ENCODE measurements around the gene PLOD1.

Gene PLOD1

GRCh38 chr1:11978301-11978700 is 43.8 kb downstream of the PLOD1 start:
- no peak for DNase-seq (ENCODE audit: low read depth in 3 of 3)

DNA sequence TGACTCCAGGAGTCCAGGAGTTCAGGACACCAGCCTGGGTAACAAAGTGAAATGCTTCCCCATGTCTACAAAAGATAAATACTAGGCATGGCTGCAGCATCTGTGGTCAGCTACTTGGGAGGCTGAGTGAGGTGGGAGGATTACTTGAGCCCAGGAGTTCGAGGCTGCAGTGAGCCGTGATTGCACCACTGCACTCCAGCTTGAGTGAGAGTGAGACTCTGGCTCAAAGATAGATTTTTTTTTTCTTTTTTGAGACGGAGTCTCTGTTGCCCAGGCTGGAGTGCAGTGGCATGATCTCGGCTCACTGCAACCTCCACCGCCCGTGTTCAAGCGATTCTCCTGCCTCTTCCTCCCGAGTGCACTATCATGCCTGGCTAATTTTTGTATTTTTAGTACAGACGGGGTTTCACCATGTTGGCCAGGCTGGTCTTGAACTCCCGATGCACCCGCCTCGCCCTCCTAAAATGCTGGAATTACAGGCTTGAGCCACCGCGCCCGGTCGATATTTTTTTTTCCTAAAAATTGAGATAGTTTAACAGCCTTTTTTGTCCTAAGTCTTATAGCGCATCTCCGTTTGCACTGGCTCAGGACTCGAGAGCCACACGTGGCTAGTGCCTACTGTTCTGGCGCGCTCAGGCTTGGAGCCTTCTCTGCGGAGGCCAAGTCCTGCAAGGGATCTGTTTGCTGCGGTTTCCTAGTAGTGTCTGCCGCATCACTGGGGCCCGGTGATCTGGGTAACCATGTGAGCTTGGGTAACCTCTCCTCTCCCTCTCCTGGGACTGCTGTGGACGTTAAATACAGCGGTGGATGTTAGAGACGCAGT is 44.7 kb downstream of the PLOD1 start:
- no peak for DNase-seq (ENCODE audit: low read depth in 3 of 3)

DNA sequence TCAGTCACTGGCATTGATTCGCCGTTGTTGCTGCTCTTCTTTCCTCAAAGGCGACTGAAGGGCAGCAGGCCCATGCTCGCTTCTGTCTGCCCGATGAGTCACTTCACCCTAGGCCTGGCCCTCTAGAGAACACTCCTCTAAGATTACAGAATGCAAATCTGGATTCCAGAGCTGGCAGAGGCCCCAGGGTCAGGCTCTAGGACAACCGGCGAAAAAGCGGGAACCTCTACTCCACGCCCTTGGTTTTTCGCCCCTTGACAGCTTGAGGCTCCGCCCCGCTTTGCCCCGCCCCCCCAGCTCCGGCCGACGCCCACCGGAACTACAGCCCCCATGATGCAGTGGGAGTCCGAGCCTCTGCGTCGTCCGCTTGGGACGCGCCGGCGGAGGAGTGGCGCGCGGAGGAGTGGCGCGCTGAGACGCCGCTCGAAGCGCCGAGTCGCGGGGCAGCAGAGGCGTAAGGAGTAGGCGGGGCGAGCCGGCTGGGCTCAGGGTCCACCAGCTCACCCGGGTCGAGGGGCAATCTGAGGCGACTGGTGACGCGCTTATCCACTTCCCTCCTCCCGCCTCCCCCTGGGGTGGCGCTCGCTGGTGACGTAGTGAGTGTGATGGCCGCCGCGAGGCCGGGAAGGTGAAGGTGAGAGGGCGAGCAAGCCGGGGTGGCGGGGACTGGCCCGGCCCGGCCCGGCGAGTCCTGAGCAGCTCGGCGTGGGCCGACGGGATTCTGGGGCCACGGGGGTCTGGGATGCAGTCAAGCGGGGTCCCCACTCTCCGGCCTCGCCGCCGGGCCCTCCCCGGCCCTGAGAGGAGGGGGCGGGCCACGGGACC is 45.5 kb downstream of the PLOD1 start, which contains the start of gene MFN2:
Gene MFN2 (plus strand): TSS at position 594 of the 825 bp plus-strand sequence. CDS start 8,725 bp downstream, outside the sequence.
- peak; percentile 82 to 84 (median 84) for DNase-seq (ENCODE audit: low read depth in 3 of 3)

DNA sequence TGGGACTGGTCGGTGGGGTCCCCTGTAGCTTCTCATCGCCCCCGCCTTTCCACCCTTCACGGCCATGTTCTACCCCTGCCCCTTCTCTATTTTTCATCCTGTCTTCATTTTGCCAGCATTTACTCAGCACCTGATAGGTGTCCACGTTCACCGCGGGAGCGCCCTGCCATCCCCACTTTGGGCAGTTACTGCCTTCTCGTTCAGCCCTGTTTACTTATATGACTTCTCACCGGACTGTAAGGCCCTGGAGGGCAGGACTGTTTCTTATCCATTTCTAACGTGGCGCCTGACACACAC is 46.1 kb downstream of the PLOD1 start:
- no peak for DNase-seq (ENCODE audit: low read depth in 3 of 3)

- DNase-seq (ENCODE audit: low read depth in 3 of 3): no peak
Observed at GRCh38 chr1:11981378-11982009, 47.0 kb downstream of the PLOD1 start.

GRCh38 chr1:11982010-11982392 is 47.5 kb downstream of the PLOD1 start:
- no peak for DNase-seq (ENCODE audit: low read depth in 3 of 3)

DNA sequence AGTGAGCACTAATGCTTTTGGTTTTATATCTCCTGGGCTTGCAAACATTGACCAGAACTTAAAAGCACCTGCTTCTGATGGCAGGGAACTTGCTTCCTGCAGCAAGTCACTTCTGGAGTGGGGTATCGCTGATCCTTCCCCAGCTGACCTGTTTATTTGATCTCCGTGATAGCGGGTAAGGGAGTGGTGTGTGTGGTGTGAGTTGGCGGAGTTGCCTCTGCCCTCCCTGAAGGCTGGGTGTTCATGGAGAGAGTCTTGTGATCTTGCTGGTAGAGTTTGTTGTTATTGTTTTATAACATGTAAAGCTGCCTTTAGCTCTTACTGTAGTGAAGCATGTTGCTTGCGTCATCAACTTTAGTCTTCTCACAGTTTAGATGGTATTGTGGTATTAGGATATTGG is 49.6 kb downstream of the PLOD1 start:
- DNase-seq (ENCODE audit: low read depth in 3 of 3): no peak

GRCh38 chr1:11984576-11984975 is 50.1 kb downstream of the PLOD1 start:
- DNase-seq (ENCODE audit: low read depth in 3 of 3): no peak

DNA sequence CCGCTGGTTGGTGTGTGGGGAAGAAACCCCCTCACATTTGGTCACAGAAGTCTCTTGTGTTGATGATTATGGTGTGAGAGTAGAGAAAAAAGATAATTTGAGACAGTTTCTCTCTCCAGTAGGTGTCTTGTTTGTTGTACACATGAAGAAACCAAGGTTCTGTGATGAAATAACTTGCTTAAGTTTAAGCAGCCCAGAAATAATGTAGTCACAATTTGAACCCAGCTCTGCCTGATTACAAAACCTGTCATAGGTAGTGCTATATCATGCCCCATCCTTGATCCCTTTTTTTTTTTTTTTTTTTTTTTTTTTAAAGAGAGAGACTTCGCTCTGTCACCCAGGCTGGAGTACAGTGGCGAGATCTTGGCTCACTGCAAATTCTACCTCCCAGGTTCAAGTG is 50.7 kb downstream of the PLOD1 start:
- DNase-seq (ENCODE audit: low read depth in 3 of 3): no peak

DNA sequence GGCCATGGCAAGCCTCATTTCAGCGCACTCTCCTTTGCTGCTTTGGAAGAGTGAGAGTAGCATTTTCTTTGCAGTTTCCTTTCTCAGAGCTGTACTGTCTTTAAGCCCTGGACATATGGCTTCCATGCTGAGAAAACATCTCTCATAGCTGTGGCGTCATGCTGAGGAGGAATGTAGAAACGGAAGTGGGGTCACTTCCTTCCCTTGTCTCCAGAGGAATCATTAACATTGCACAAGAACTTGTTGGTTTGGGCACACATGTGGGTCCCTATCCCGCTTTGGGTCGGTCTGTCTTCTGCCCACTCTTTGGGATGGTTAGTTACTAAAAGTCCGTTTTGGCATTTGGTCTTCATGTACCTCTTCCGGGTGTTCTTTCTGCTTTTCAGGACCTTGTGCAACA is 51.3 kb downstream of the PLOD1 start:
- no peak for DNase-seq (ENCODE audit: low read depth in 3 of 3)

GRCh38 chr1:11989669-11990068 is 55.2 kb downstream of the PLOD1 start:
- DNase-seq (ENCODE audit: low read depth in 3 of 3): no peak

DNA sequence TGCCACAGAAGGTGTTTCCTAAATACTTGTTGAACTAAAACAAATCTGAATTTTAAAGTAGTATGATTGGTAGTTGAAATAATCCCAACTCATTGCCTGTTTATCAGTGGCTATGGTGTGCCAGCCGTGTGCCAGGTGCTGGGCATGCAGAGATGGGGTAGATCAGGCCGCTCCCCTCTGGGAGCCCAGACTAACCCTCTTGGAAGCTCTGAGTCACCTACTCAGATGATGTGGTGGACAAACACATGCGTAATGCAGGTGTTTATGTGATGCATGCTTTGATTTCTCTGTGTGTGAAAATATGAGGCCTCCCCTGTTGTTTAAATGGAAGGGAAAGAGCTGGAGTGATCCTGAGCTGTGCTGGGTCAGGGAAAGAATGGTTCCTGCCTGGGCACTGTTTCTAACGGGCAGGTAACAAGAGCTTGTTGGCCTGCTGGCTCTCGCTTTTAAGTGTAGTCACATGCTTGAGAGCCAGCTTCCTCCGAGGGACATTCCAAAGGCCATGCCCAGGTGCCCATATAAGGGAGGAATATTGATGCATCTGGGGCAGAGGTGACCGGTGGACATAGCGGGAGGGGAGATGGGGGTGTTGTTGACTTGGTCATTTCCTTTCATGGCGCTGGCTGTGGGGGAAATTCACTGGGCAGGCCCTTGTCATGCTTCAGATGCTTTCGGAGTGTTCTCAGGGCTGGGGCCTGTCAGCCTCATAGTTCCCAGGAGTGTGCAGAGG is 56.0 kb downstream of the PLOD1 start:
- no peak for DNase-seq (ENCODE audit: low read depth in 3 of 3)

DNA sequence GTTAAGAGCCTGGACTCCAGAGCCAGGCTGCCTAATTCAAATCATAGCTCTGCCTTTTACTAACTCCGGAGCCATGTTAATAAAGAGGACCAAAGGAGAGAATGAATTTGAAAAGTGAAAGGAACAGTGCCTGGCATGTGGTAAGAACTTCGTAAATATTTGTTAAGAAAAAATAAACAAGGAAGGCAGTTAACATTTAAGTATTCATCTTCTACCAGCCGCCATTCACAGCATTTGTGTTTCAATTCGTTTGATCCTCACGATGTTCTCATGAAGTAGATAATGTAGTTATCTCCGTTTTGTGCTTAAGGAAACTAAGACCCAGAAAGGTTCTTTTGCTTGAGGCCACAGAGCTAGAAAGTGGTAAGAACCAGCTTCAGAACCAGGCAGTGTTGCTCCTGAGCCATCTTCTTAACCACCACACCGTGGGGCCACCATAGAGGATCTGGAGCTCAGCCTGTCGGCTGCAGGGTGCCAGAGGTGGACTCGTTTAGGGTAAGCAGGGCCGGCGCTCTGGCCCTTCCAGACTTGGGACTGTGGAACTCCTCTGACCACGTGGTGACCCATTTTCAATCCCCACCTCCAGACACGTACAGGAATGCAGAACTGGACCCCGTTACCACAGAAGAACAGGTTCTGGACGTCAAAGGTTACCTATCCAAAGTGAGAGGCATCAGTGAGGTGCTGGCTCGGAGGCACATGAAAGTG is 57.6 kb downstream of the PLOD1 start:
- DNase-seq (ENCODE audit: low read depth in 3 of 3): no peak

GRCh38 chr1:11997081-11997850 is 62.7 kb downstream of the PLOD1 start:
- DNase-seq (ENCODE audit: low read depth in 3 of 3): no peak

DNA sequence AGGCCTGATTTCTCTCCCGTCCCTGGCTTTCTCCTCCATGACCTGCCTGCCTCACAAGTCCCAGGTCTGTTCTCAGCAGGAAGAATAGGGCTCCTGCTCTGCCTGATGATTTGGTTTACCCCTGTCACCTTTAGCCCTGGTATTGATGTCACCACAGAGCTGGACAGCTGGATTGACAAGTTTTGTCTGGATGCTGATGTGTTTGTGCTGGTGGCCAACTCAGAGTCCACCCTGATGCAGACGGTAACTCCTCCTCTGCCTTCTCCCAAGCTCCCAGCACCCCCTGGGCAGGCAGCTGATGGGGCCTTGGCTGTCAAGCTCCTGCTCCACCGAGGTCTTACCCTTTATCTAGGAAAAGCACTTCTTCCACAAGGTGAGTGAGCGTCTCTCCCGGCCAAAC is 64.1 kb downstream of the PLOD1 start:
- DNase-seq (ENCODE audit: low read depth in 3 of 3): no peak

DNA sequence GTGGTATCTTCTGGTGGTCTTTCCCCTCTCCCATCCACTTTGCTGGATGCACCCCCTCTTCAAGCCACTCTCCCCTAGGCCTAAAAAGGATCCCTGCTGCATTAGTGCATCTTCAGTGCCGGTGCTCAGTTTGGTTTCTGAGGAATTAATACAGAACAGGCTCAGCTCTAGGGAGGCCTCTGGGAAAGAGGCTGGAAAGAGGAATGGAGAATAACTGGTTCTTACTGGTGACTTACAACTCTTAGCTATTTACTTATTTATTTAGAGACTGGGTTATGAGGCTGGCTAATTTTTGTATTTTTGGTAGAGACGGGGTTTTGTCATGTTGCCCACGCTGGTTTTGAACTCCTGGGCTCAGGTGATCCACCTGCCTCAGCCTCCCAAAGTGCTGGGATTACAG is 64.7 kb downstream of the PLOD1 start:
- DNase-seq (ENCODE audit: low read depth in 3 of 3): no peak

- no peak for DNase-seq (ENCODE audit: low read depth in 3 of 3)
Observed at GRCh38 chr1:12001249-12001917, 66.9 kb downstream of the PLOD1 start.

DNA sequence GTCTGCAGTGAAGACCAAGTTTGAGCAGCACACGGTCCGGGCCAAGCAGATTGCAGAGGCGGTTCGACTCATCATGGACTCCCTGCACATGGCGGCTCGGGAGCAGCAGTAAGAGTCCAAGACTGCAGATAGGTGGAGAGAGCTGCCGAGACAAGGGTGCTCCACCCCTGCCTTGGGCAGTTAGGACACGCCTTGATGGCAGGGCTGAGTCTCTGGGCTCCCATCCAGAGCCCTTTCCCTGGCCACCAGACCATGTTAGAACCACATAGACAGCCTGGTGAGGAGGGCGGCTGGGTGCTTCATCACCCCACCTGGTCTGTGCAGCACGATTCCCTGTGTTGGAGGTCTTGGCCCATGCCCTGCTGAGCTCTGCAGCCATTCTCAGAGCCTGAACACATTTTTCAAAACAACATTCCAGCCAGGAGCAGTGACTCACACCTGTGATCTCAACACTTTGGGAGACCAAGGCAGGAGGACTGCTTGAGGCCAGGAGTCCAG is 67.5 kb downstream of the PLOD1 start:
- no peak for DNase-seq (ENCODE audit: low read depth in 3 of 3)

DNA sequence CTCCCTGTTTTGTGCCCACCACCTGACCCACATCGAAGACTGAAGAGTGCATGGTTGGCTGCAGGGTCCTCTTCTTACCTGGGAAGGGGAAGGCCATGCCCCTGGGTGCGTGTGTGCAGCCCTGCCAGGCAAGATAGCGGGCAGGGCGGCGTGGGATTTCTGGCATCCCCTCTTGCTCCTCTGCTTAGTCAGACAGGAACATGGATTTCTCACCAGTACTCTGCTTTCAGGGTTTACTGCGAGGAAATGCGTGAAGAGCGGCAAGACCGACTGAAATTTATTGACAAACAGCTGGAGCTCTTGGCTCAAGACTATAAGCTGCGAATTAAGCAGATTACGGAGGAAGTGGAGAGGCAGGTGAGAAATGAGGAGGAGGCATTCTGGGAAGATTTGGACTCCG is 69.2 kb downstream of the PLOD1 start:
- DNase-seq (ENCODE audit: low read depth in 3 of 3): no peak
